CD14-positive monocyte (primary cell): ENCODE results near the gene PAQR8. TPM values are rescaled to one million over a fixed set of nuclear protein-coding genes. Genes with fewer than 3 reads are reported as not detected.

ENCODE experiments used
- DNase-seq, 3 donors: peaks; one replicate each; pipeline ENCODE4 v3.0.0-alpha.2; 2011 to 2022
- H2AFZ ChIP-seq: 2 replicates; pipeline ENCODE4 v1.6.0; 2012; ENCODE audit warnings: mild to moderate bottlenecking, low read depth, low read length, inconsistent platforms; ENCODE audit not compliant: insufficient read depth, poor library complexity, severe bottlenecking
- H3K27ac ChIP-seq, 2 donors: 1 replicate in 1 of 2; 2 replicates in 1 of 2; pipeline ENCODE4 v1.5.1; 2012 to 2013; ENCODE audit warnings: low read length in 2 of 2, control low read depth in 1 of 2, inconsistent platforms in 1 of 2, low read depth in 1 of 2, mild to moderate bottlenecking in 1 of 2
- H3K27me3 ChIP-seq, 2 donors: one replicate each; pipeline versions ENCODE4 v1.6.0 to v1.6.1; 2011 to 2013; ENCODE audit warnings: low read length in 2 of 2; ENCODE audit not compliant: control insufficient read depth in 2 of 2, insufficient read depth in 2 of 2
- H3K36me3 ChIP-seq, 2 donors: replicated peaks in 1 of 2; 1 replicate in 1 of 2; 2 replicates in 1 of 2; pipeline versions ENCODE4 v1.5.1 to v1.6.1; 2012 to 2013; ENCODE audit warnings: low read length in 2 of 2, control low read depth in 1 of 2, inconsistent platforms in 1 of 2, mild to moderate bottlenecking in 1 of 2; ENCODE audit not compliant: insufficient read depth in 2 of 2, control insufficient read depth in 1 of 2
- H3K4me1 ChIP-seq, 2 donors: 1 replicate in 1 of 2; 2 replicates in 1 of 2; pipeline versions ENCODE4 v1.5.1 to v1.6.1; 2012 to 2013; ENCODE audit warnings: low read length in 2 of 2, control low read depth in 1 of 2, inconsistent platforms in 1 of 2, mild to moderate bottlenecking in 1 of 2, moderate library complexity in 1 of 2; ENCODE audit not compliant: insufficient read depth in 2 of 2, control insufficient read depth in 1 of 2
- H3K4me2 ChIP-seq: replicated peaks from 2 replicates; pipeline ENCODE3; 2012; ENCODE audit warnings: low read length, moderate library complexity, mild to moderate bottlenecking; ENCODE audit not compliant: poor library complexity, severe bottlenecking; ENCODE audit errors: extremely low read depth
- H3K4me3 ChIP-seq, 3 experiments: fragments of 200-600 bp in 1 of 3; sonication (generic) in 1 of 3; replicated peaks in 1 of 3; 1 replicate in 2 of 3; 2 replicates in 1 of 3; pipeline ENCODE4 v1.5.1; 2011 to 2013; ENCODE audit warnings: low read length in 3 of 3, mild to moderate bottlenecking in 3 of 3, control low read depth in 2 of 3, low read depth in 2 of 3, inconsistent platforms in 1 of 3, moderate library complexity in 1 of 3
- H3K79me2 ChIP-seq: 2 replicates; pipeline ENCODE4 v1.6.0; 2012; ENCODE audit warnings: mild to moderate bottlenecking, control low read depth, inconsistent platforms, low read length, moderate library complexity; ENCODE audit not compliant: insufficient read depth
- H3K9ac ChIP-seq: 2 replicates; pipeline ENCODE4 v1.6.0; 2017; ENCODE audit warnings: low read length, mild to moderate bottlenecking; ENCODE audit not compliant: insufficient read depth, poor library complexity, severe bottlenecking
- H3K9me3 ChIP-seq, 2 donors: replicated peaks in 1 of 2; 1 replicate in 1 of 2; 2 replicates in 1 of 2; pipeline versions ENCODE4 v1.5.1 to v1.6.1; 2012 to 2013; ENCODE audit warnings: low read length in 2 of 2, control low read depth in 1 of 2; ENCODE audit not compliant: control insufficient read depth in 1 of 2, insufficient read depth in 1 of 2
- H4K20me1 ChIP-seq: 2 replicates; pipeline ENCODE4 v1.6.0; 2012; ENCODE audit warnings: mild to moderate bottlenecking, low read length, control low read depth, moderate library complexity; ENCODE audit not compliant: insufficient read depth
- H3K27ac Mint-ChIP-seq, 7 donors: one replicate each; pipeline ENCODE4 v1.8.0; 2020; ENCODE audit warnings: mild to moderate bottlenecking in 7 of 7, mixed read lengths in 7 of 7, moderate library complexity in 6 of 7, inconsistent platforms in 2 of 7
- H3K27me3 Mint-ChIP-seq, 3 donors: one replicate each; pipeline ENCODE4 v1.8.0; 2021 to 2022; ENCODE audit warnings: low read depth in 3 of 3, mild to moderate bottlenecking in 3 of 3, mixed read lengths in 3 of 3, moderate library complexity in 3 of 3, inconsistent platforms in 1 of 3
- H3K36me3 Mint-ChIP-seq, 2 donors: one replicate each; pipeline ENCODE4 v1.8.0; 2020; ENCODE audit warnings: mixed read lengths in 2 of 2, inconsistent platforms in 1 of 2, mild to moderate bottlenecking in 1 of 2
- H3K4me1 Mint-ChIP-seq: one replicate; pipeline ENCODE4 v1.8.0; 2020; ENCODE audit warnings: mild to moderate bottlenecking, mixed read lengths
- H3K4me3 Mint-ChIP-seq, 2 donors: one replicate each; pipeline ENCODE4 v1.8.0; 2020; ENCODE audit warnings: mild to moderate bottlenecking in 2 of 2, mixed read lengths in 2 of 2, moderate library complexity in 1 of 2
- H3K9me3 Mint-ChIP-seq, 7 donors: one replicate each; pipeline ENCODE4 v1.8.0; 2020 to 2022; ENCODE audit warnings: mixed read lengths in 7 of 7, mild to moderate bottlenecking in 6 of 7, moderate library complexity in 6 of 7, inconsistent platforms in 2 of 7
- CTCF ChIP-seq: fragments of 200-600 bp; IDR thresholded peaks from one replicate; pipeline ENCODE4 v1.8.0; 2022; ENCODE audit warnings: antibody characterized with exemption, mild to moderate bottlenecking
- WGBS: methylation state at CpG from one replicate; pipeline ENCODE4 v1.1.5; 2013; ENCODE audit warnings: missing lambda C conversion rate; ENCODE audit not compliant: insufficient coverage; 5-methylcytosine and 5-hydroxymethylcytosine counted together
- intact Hi-C, 2 donors: fragments of 100-400 bp; cut with micrococcal nuclease; formaldehyde crosslinking; loops; one replicate each; pipeline versions ENCODE4 v1.15.0 to v1.15.1; 2023
- polyA plus RNA-seq, 3 donors: library from polyadenylated mRNA; depleted of rRNA in 1 of 3; unstranded in 2 of 3; stranded (reverse) in 1 of 3; fragments of 300-500 nt in 2 of 3; fragments of >200 nt in 1 of 3; fragmentation: Illumina TruSeq in 2 of 3; gene quantifications; 1 replicate in 2 of 3; 2 replicates in 1 of 3; pipeline ENCODE4 v1.2.3, GENCODE V29; 2012 to 2021

PAQR8 gene
- polyA plus RNA-seq, 3 donors, result 2.4 to 17.4 (median 6.8) TPM

- Histone ChIP-seq H3K79me2 (no peaks in the 10 kb centered on the region), H3K36me3 (no peaks in the 10 kb centered on the region), H3K9me3 (no peaks in the 10 kb centered on the region), H3K4me2 (no peak overlapping the region), H3K9ac (no peak overlapping the region), H3K4me1 (peaks cover 3 to 5% of the 10 kb centered on the region in 2 donors), H4K20me1 (peaks cover 4% of the 10 kb centered on the region), H3K27ac (no peak overlapping the region), H3K27me3 (no peaks in the 10 kb centered on the region), H3K4me3 (no peak overlapping the region), H2AFZ (no peak overlapping the region)
- DNase-seq, result no peak
- 95% methylated on average over 2 of the region's 2 CpGs for WGBS
- H3K27ac Mint-ChIP-seq, result no peak overlapping the region
- peaks cover 0 to 5% of the 10 kb centered on the region in 2 donors for H3K36me3 Mint-ChIP-seq
- no peaks in the 10 kb centered on the region for H3K9me3 Mint-ChIP-seq
- no peak for TF ChIP-seq CTCF
- no peak overlapping the region for H3K4me3 Mint-ChIP-seq
- H3K27me3 Mint-ChIP-seq, result no peaks in the 10 kb centered on the region
- peaks cover 20% of the 10 kb centered on the region for H3K4me1 Mint-ChIP-seq
- intact Hi-C loops, result loop anchor here in 1 of 2 donors (10.0 kb wide), 1 partner anchor 111 kb away; the partner anchor contains the start of gene MCM3
Observed at GRCh38 chr6:52395969-52396368, 34.0 kb downstream of the PAQR8 start.

- H3K27ac ChIP-seq, result no peak overlapping the region
- peak; percentile 86 for TF ChIP-seq CTCF
- WGBS, result 11% methylated on average over 1 of the region's 3 CpGs
- H3K9ac ChIP-seq, result no peak overlapping the region
- no peak overlapping the region for H3K4me2 ChIP-seq
- peaks cover 18 to 21% of the 10 kb centered on the region in 2 donors for H3K36me3 ChIP-seq
- H3K9me3 ChIP-seq, result no peaks in the 10 kb centered on the region
- Mint-ChIP-seq H3K27me3 (no peaks in the 10 kb centered on the region), H3K9me3 (peaks cover 0 to 7% (median 0%) of the 10 kb centered on the region in 7 donors), H3K36me3 (peaks cover 21 to 24% of the 10 kb centered on the region in 2 donors), H3K4me1 (peaks cover 13% of the 10 kb centered on the region), H3K27ac (peak overlapping the region in 1 of 7 donors; percentile 10), H3K4me3 (no peak overlapping the region)
- no peaks in the 10 kb centered on the region for H3K79me2 ChIP-seq
- DNase-seq, result peak; percentile 21 to 52 (median 39)
- H3K4me3 ChIP-seq, result no peak overlapping the region
- H3K4me1 ChIP-seq, result peaks cover 0 to 3% of the 10 kb centered on the region in 2 donors
- peaks cover 4% of the 10 kb centered on the region for H4K20me1 ChIP-seq
- H3K27me3 ChIP-seq, result no peaks in the 10 kb centered on the region
- intact Hi-C loops, result loop anchor here in 1 of 2 donors (10.0 kb wide), 1 partner anchor 115 kb away; the partner anchor contains the start of gene MCM3
- H2AFZ ChIP-seq, result no peak overlapping the region
Observed at GRCh38 chr6:52399511-52400312, 37.8 kb downstream of the PAQR8 start.
